ENCODE data around the gene JAG2.

The JAG2 gene

DNA sequence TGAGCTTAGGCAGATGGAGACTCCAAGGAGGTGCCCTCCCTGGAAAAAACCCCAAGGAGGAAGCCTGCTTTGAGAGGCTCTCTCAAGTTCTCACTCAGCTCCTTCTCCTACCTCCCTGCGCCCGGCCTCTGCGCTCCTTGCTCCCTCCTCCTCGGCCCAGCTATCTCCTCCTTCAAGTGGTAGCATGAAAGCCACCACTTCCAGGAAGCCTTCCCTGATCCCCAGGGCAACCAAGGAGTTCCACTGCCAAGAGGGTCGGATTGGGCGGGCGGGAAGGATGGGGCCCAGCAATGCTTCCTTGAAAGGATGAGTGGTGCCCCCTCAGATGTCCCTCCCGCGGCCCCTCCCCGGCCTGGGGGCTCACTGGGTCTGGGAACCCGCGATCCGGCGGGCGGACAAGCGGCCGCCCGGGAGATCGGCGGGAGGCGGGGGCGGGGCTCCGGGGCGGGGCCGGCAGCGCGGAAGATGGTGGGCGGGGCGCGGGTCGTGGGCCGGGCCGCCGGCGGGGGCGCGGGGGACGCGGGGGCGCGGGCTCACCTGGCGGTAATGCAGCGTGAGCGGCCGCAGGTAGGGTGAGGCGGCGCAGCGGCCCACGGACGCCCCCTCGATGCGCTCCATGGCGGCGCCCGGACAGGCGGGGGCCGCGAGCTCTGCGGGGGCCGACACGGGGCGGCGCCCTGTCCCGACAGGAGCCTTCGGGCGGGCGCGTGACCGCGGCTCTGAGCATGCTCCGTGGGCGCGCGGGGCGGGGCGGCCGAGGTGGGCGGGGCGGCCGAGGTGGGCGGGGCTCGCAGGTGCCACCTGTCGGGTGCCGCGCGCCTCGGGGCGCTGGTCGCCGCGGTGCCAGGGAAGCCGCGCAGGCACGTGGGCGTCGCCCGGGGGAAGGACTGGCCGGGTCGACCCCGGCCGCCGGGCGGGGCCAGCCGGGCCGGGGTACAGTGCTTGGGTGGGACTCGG is 12.3 kb upstream of the JAG2 start, which contains the start of gene NUDT14:
Gene NUDT14, minus strand, starts transcription at position 721 of the 957 bp plus-strand sequence. Its CDS starts 103 bp downstream, at position 618.
- DNase-seq: no peak

DNA sequence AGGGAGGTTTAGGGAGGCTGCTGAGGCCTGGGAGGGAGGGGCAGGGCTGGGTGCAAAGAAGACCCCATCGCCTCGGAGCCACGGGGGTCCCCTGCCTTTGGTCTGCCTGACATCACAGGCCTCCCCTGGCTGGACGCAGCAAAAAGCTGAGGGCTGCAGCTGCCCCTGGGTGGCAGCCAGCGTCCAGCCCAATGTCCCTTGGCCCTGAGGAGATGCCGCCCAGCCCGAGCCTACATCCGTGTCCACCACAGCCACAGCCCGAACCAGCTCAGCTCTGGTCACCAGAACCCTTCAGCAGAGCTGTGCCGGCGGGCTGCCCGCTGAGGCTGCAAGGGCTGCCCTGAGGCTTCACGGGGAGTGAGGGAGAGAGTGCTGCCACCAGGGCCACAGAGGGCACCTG is 10.6 kb upstream of the JAG2 start:
- no peak for DNase-seq

DNA sequence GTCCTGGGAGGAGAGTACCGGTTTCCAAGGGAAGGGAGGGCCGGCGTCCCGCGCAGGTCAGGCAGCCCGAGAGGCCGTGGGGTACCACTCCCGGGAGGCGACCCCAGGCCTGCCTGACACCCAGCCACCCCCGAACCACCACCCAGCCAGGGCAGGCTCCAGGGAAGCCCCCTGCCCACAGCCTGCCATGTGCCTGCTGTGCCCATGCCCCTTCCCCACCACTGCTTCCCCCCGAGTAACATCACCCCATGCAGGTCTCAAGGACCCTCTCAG is 10.2 kb upstream of the JAG2 start:
- no peak for DNase-seq

DNA sequence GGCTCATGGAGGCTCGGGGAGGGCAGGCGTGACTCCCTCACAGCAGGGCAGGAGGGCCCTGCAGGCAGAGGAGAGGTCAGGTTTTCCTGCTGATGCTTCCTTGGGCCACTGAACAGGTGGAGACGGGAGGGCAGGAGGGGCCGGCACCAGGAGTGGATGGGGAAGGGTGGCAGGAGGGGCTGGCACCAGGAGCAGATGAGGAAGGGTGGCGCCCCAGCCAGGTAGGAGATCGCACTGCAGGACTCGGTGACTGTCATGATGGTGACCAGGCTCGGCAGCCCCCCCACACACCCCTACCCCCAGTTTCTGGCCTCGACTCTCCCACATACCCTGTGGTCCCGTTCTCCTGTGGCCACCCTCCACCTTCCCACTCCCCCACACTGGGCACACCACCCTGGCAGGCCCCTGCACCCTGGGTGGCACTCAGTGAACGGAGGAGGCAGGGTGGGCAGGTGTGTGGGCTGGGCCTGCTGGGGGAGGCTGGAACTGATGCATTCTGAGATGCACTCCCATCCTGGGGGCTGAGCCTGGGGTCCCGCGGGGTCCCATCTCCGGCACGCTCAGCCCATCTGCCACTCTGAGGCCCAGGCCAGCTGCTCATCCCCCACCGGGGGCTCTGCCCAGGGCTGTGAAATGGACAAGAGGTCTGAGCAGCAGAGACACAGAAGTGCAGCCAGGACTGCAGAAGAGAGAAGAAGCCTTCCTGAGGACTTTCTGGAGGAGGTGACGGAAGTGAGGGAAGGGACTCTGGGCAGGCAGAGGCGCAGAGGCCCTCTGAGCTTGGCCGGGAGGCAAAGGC is 9.7 kb upstream of the JAG2 start:
- no peak for DNase-seq

DNA sequence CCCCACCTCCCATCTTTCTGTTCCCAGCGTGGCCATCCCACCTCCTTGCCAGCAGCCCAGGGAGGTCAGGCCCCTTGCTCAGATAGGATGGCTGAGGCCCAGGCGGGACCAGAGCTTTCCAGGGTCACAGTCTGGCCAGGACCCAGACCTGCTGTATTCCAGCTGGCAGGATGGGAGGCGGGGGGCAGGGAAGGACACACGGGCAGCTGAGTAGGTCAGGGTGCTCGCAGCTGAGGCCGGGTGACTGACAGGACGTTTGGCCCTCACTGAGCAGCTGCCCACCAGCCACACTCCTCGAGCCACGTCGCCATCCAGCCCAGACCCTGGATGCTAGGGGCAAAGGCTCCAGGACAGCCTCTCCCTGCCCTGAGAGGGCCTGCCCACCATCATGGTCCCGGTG is 8.5 kb upstream of the JAG2 start:
- no peak for DNase-seq

DNA sequence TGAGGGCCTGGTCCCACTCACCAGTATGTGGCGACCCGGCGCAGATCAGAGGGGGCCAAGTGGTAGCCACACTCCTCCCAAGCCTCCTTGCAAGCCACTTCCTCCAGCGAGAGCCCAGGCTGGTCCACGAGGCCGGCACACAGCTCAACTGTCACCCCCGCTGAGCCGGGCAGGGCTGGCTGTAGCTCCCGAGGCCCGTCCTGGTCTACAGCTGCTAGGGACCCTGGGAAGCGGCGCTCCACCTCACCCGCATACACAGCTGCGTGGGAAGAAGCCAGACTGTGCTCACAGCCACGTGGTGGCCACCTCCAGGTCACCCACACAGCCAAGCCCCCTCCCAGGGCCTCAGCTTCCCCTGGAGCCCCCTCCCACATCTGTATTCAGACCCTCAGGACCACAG is 7.9 kb upstream of the JAG2 start:
- DNase-seq: no peak

DNA sequence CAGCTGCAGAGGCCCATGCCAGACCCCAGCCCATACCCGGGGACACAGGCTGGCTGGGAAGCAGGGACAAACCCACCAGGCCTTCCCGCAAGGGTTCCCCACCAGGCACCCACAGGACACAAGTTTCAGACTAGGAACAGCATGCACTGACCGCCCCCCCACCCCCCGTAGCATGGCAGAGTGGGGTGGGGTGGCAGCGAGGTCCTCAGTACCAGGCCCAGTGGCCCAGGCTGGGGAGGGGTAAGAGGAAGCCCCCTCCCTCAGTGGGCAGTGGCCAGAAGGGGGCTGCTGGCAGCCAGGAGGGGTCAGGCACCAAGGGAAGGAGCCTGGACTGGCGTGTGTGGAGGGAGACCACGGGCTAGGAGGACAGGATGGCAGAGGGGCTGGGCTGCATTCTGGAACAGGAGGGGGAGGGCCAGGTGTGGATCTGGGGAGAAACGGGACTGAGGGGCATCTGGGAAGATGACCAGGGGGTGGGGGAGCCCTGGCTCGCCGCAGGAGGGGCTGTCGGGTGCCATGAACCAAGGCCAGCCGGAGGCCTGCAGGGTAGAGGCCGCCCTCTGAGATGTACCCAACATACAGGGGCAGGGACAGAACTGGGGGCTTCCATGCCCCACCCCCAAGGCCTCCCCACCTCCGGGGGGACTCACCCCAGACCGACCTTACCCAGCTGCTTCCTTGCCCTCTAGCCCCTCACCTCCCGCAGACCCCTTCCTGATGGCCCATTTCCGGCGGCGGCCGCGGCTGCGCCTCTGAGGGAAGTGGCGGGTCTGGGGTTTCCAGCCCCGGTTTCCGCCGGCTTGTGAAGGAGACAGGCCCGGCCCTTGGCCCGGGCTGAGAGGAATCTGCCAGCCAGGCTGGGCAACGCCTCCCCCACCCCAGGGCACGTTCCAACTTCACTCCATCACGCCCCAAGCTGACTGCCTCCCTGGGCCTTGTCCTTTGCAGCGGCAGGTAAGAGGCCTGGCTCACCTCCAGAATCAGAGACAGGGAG is 5.6 kb upstream of the JAG2 start:
- no peak for DNase-seq

DNA sequence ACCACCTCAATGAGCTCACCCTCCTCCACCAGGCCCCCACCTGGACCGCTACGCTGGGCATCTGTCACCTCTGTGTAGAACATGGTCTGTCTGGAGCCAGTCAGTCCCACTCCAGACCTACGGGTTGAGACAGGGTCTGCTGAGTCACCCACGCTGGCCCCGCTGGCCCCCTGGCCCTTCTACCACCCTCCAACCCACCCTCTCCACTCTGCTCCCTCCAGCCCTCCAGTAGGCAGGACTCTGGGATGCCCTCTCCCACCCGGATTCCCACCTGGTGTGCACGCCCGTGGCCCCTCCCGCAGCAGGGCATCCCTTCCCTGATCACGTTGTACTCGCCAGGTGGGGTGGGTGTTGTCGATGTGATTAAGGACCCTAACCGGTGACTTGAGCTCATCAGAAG is 4.6 kb upstream of the JAG2 start:
- DNase-seq: no peak

DNA sequence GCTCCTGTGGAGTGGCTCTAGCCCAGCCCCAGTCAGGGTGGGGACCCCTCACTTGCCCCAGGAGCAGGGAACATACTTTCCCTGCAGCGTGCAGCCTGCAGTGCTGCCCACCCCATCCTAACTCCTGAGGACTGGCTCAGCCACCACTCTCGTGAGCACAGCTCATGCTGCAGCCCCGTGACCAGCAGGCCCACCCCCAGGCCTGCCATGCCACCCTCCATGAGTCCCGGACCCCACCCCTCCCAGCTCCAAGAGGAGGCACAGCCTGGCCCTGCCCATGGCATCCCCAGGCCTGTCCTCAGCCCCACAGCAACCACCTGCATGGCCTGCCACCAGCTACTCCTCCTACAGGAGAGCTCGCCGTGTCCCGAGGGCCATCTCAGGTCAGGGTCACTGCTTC is 3.9 kb upstream of the JAG2 start:
- no peak for DNase-seq

DNA sequence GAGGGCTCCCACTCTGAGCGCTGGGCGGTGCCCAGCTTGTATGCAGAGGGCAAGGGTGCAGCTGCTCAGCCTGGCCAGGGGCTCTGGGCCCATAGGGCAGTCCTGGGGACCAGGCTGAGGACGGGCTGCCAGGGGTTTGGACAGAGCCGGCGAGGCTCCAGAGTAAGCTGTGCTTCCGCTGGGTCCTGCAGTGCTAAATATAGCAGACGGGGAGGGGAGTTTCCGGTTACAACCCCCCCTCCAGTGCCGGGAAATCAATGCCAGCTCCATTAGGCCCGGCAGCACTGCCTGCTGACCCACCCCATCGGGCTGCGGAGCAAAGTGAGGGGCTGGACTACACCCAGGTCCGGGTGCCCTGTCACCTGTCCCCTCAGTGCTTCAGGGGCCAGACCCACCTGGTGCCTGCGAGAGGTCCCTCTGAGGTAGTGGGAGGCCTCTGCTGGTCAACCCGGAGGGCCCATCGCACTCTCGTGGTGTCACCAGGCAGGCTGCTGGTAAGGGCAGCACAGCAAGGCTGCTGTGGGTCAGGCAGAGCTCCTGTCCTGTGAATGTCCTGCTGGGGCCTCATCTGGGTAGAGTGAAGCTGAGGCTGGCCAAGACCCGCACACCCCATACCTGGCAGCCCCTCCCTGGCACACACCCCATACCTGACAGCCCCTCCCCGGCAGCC is 2.6 kb upstream of the JAG2 start:
- DNase-seq: no peak

DNA sequence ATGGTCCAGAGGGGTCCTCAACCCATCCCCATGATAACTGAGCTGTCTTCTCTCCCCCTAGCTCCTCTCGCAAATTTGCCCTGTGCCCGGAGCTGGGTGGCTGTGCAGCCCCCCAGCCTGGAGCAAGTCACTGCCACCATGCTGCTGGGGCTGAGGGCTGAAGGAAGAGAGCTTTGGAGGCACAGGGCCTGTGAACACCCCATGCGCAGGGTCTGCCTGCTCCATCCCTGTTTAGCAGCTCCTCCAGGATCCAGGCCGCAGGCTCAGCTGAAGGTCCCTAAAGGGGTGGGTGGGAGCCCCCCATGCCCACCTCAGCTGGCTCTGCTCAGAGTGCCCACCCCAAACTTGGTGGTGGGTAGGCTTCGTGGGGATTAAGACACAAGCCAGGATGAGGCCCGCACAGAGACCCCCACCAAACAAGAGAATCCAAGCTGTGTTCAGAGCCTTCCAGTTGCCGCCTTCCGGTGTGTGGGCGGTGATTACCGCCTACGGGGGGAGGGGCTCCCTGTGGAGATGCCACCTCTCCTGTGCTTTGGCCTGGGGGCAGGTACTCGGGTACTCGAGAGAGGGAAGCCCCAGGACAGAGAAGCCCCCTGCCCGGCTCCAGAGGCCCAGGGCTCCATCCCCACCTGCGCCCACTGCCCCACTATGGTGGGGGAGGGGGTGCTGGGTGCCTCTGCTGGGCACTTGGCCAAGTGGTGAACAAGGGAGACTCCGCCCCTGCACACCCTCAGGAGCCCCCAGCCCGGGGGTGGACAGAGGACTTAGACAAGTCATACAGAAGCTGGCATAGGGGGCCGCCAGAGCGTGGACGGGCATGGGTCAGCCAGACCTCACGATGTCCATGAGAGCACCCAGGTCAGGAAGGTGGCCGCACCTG is 1.4 kb upstream of the JAG2 start:
- DNase-seq: no peak

DNA sequence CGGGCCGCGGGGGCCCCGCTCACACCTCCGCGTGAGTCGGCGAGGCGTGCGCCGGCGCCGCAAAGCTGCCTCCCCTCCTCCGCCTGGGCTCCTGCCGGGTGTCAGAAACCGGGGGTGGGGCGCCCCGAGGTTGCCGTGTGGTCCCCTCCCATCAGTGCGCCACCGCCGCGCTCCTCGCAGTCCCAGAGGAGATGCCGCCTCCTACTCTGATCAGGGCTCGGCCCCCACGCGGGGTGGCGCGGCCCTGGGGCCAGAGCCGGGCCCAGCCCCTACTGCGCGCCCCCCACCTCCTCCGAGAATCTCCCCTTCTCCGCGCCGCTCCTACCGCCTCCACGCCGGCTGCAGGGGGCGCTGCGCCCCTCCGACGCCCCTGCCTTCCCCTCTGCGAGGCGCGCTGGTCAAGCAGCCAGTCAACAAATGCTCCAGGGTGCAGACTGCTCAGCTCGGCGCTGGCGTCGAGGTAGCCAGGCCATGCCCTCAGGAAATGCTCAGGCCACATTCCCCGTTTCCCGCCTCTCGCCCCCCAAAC is 467 bp upstream of the JAG2 start:
- DNase-seq: no peak

DNA sequence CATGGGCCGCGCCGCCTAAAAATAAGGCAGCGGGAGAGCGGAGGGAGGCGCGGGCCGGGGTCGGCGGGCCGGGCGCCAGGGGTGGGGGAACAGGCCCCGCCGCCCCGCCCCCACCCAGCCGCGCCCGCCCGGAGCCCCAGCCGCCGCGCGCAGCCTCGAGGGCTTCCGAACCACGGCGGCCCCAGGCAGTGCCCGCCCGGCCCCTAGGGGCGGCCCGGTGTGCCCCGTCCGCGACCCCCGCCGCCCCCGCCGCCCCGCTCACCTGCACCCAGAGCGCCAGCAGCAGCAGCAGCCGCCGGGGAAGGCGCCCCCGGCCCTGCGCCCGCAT is 519 bp downstream of the JAG2 start:
- DNase-seq: no peak

DNA sequence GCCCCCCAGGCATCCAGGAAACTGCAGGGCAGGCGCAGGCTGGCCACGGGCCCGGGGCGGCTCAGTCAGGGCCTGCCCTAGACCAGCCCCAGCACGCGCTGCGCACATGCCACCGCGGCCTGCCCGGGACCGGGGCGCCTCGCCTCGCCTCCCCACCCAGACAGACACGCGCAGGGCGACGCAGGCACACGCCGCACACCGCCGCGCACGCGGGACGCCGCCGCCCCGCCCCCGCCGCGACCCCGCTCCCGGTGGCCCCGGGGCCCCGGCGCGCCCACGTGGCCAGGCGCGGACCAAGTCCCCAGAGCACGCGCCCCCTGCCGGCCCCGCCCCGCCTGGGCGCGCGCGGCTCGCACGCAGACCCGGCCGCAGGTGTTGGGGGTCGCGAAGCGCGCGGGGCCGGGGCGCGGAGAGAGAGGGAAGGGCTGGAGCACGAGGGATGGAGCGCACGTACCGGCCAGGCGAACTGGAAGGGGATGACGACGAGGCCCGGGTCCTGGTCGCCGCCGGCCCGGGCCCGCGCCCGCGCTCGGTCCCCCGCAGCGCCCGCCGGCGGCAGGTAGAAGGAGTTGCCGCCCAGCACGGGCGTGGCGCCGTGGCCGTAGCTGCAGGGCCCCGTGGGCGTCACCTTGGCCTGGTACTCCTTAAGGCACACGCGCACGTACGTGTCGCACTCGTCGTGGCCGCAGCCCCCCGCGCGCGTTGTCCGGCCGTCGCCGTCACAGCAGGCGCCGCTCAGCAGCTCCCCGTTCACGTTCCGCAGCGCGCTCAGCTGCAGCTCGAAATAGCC is 1.1 kb downstream of the JAG2 start:
- DNase-seq: no peak

DNA sequence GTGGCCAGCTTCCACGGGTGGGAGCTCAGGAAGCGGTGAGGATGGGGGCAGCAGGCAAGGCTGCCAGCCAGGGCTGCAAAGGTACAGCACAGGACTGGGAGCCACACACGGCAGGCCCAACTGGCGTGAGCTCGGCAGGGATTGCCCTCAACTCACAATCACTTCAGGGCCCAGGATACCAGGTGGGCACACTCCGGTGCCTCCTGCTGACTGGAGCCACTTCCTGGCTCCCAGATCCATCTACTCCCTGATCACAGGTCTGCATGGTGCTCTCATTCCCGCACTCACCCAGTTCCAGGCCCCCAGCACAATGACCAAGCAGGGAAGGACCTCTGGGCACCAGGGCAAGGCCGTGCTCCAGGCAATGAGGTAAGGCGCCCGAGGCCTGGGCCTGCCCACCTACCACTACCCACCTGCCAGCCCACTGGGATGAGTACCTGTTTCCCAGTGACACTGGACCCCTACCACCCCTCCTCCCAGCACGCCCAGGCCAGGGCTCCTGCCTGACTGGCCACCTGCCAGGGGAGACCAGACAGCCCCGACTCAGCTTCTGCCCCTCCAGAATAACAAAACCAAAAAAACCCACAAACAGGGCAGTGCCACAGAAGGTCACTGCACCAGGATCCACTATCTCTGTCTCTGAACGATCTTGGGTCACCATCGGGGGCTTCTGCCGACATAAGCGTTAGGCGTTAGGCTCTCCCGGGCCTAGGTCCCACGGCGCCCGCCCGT is 1.8 kb downstream of the JAG2 start:
- DNase-seq: no peak

DNA sequence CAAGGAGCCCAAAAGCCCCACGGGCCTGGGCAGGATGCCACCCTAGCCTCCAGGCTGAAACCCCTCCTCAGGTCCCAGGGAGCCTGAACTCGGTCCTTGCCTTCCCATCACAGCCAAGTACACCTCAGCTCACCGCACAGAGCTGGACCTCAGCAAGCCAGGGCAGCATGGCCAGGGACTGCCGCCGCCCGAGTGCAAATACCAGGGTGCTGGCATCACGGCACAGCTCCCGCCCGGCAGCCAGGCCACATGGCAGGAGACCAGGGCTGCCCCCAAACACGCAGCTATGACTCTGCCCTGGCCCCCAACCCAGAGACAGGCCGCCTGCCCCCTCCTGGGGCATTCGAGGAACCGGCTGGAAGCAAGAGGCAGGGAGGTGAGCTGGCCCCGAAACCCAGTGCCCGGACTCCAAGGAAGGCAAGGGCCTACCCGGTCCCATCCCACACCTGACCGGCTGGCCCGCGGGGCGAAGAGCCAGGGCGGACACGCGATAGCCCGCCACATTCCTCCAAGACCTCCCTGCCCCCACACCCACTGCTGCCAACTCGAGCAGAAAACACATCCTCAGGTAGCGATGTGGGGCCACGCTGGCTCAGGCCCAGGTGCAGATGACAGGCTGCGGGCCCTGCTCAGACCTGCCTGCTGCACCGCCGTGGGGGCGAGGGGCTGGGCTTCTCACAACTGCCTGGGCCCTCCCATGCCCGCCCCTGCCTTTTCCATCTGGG is 2.7 kb downstream of the JAG2 start:
- no peak for DNase-seq

DNA sequence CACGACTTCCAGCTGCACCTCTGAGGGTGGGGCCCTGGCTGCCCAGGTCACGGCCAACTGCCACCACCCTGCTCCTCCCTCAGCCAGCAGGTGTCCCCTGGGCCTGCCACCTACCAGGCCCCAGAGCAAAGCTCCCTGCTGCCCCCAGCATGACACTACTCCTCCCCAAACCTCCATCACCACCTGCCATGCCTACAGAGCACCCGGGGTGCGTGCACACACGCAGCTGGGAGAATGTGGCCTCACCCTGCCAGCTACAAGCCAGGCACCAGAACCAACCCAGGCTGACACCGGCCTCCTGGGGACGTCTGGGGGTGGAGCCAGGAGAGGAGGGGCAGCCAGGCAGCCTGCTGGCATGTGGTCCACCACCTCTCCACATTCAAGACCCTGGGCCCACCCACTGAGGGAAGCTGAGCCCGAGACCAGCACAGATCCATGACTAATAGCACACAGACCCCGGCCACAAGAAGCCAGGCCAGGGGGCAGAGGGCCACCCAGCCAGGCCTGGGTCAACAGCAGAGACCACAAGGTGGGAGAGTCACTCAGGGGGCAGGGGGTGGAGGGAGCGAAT is 3.4 kb downstream of the JAG2 start:
- no peak for DNase-seq

DNA sequence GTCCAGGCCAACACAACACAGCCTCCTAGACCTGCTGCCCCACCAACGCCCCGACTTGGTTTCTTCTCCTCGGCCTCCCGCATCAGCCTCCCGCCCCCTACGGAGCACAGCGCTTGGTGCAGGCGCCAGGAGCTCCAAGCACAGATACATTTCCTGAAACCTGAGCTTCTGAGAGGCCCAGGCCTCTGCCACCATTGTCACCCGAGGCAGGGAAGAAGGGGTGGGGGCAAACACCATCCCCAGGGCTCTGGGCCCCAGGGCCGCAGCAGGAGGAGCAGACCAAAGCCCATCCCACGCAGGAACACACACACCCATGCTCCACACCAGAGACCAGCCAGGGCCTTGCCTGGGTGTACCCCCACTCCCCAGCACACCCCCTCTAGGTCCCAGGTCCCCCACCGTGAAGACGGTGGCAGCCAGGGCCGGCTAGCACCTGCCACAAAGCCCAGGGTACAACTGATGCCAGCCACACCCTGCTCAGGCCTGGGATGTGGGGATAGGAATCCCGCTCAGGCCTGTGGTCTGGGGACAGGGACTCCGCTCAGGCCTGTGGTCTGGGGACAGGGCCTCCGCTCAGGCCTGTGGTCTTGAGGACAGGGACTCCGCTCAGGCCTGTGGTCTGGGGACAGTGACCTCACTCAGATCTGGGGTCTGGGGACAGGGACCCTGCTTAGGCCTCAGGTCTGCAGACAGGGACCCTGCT is 5.4 kb downstream of the JAG2 start:
- DNase-seq: no peak
